GM23338 (cell line): ENCODE results near the gene WASF2. TPM values are rescaled to one million over a fixed set of nuclear protein-coding genes. Genes with fewer than 3 reads are reported as not detected.

Experiments
- ATAC-seq: fragments of 200-7000 bp; cut with Tn5 transposase; 3 replicates; pipeline ENCODE4 v1.9.1; 2020
- DNase-seq: peaks from one replicate; pipeline ENCODE4 v3.0.0-alpha.2; 2015; ENCODE audit warnings: low spot score
- H2AFZ ChIP-seq: fragments of 200-600 bp; sonication (generic); 2 replicates; pipeline ENCODE4 v1.8.0; 2016; ENCODE audit warnings: antibody characterized with exemption, mild to moderate bottlenecking, moderate library complexity
- H3F3A ChIP-seq: fragments of 200-600 bp; sonication (generic); replicated peaks from 2 replicates; pipeline ENCODE4 v1.8.0; 2017; ENCODE audit warnings: antibody characterized with exemption, mixed run types, low read depth
- H3K27ac ChIP-seq: fragments of 200-600 bp; sonication (generic); 2 replicates; pipeline ENCODE4 v1.6.1; 2016; ENCODE audit warnings: low read depth
- H3K27me3 ChIP-seq: fragments of 200-600 bp; sonication (generic); 2 replicates; pipeline ENCODE4 v1.8.0; 2016; ENCODE audit warnings: mild to moderate bottlenecking, mixed run types, moderate library complexity; ENCODE audit not compliant: insufficient read depth
- H3K36me3 ChIP-seq: fragments of 200-600 bp; sonication (generic); 2 replicates; pipeline ENCODE4 v1.8.0; 2016; ENCODE audit warnings: mild to moderate bottlenecking; ENCODE audit not compliant: insufficient read depth
- H3K4me1 ChIP-seq: fragments of 200-600 bp; sonication (generic); 2 replicates; pipeline ENCODE4 v1.8.0; 2016; ENCODE audit warnings: mild to moderate bottlenecking, moderate library complexity; ENCODE audit not compliant: insufficient read depth
- H3K4me2 ChIP-seq: fragments of 200-600 bp; sonication (generic); 2 replicates; pipeline ENCODE4 v1.7.1; 2017; ENCODE audit warnings: mixed run types
- H3K4me3 ChIP-seq: fragments of 200-600 bp; sonication (generic); 2 replicates; pipeline ENCODE4 v1.6.1; 2016; ENCODE audit warnings: mixed run types
- H3K79me2 ChIP-seq: fragments of 200-600 bp; sonication (generic); replicated peaks from 2 replicates; pipeline ENCODE4 v1.8.0; 2017; ENCODE audit warnings: mild to moderate bottlenecking; ENCODE audit not compliant: insufficient read depth
- H3K9me2 ChIP-seq: fragments of 200-600 bp; sonication (generic); 2 replicates; pipeline ENCODE4 v1.8.0; 2017; ENCODE audit not compliant: insufficient read depth
- H4K20me1 ChIP-seq: fragments of 200-600 bp; sonication (generic); replicated peaks from 2 replicates; pipeline ENCODE4 v1.8.0; 2017; ENCODE audit warnings: mild to moderate bottlenecking; ENCODE audit not compliant: insufficient read depth
- H3K27ac Mint-ChIP-seq: 2 replicates; pipeline ENCODE4 v1.8.0; 2020; ENCODE audit warnings: inconsistent platforms, mild to moderate bottlenecking, moderate library complexity, mixed read lengths
- H3K27me3 Mint-ChIP-seq: 3 replicates; pipeline ENCODE4 v1.8.0; 2022; ENCODE audit warnings: low read depth, mild to moderate bottlenecking, moderate library complexity, mixed read lengths, inconsistent platforms; ENCODE audit not compliant: insufficient read depth, poor library complexity
- H3K36me3 Mint-ChIP-seq: 3 replicates; pipeline ENCODE4 v1.8.0; 2021; ENCODE audit warnings: low read depth, mild to moderate bottlenecking, inconsistent platforms, moderate library complexity, mixed read lengths
- H3K4me1 Mint-ChIP-seq: 3 replicates; pipeline ENCODE4 v1.8.0; 2020; ENCODE audit warnings: mild to moderate bottlenecking, inconsistent platforms, mixed read lengths
- H3K4me3 Mint-ChIP-seq: 3 replicates; pipeline ENCODE4 v1.8.0; 2021; ENCODE audit warnings: moderate library complexity, mild to moderate bottlenecking, inconsistent platforms, mixed read lengths
- H3K9me3 Mint-ChIP-seq: 3 replicates; pipeline ENCODE4 v1.8.0; 2020; ENCODE audit warnings: moderate library complexity, mild to moderate bottlenecking, inconsistent platforms, mixed read lengths
- CREB1 ChIP-seq: fragments of 250-450 bp; sonication (Bioruptor Pico); IDR thresholded peaks from 2 replicates; pipeline ENCODE4 v1.5.0; 2020; ENCODE audit warnings: low read depth, mild to moderate bottlenecking, moderate library complexity
- CTCF ChIP-seq, 2 experiments: fragments of 200-600 bp in 1 of 2; sonication (generic) in 1 of 2; conservative IDR thresholded peaks; 2 replicates each; pipeline versions ENCODE4 v1.5.1 to v1.6.1; 2016 to 2017; ENCODE audit warnings: antibody characterized with exemption in 2 of 2, low read depth in 2 of 2, mild to moderate bottlenecking in 2 of 2, moderate library complexity in 1 of 2
- EZH2 ChIP-seq: fragments of 200-600 bp; sonication (generic); IDR thresholded peaks from one replicate; pipeline ENCODE4 v1.8.0; 2017; ENCODE audit warnings: antibody characterized with exemption, mild to moderate bottlenecking, low read depth; ENCODE audit not compliant: unreplicated experiment
- EZH2phosphoT487 ChIP-seq: fragments of 200-600 bp; sonication (generic); IDR thresholded peaks from one replicate; pipeline ENCODE4 v1.8.1; 2018; ENCODE audit warnings: antibody characterized with exemption; ENCODE audit not compliant: unreplicated experiment
- JUNB ChIP-seq: IDR thresholded peaks from one replicate; pipeline ENCODE4 v1.6.1; 2016; ENCODE audit warnings: antibody characterized with exemption; ENCODE audit not compliant: unreplicated experiment
- NANOG ChIP-seq: IDR thresholded peaks from 2 replicates; pipeline ENCODE4 v1.6.1; 2016; ENCODE audit warnings: antibody characterized with exemption, borderline replicate concordance
- POLR2AphosphoS5 ChIP-seq: IDR thresholded peaks from 2 replicates; pipeline ENCODE4 v1.6.1; 2016; ENCODE audit warnings: antibody characterized with exemption, low read depth
- REST ChIP-seq: IDR thresholded peaks from one replicate; pipeline ENCODE4 v1.6.1; 2018; ENCODE audit warnings: antibody characterized with exemption; ENCODE audit not compliant: unreplicated experiment
- STAT1 ChIP-seq: IDR thresholded peaks from one replicate; pipeline ENCODE4 v1.6.1; 2016; ENCODE audit warnings: antibody characterized with exemption; ENCODE audit not compliant: unreplicated experiment
- ZNF114 ChIP-seq: fragments of 250-450 bp; sonication (Bioruptor Pico); IDR thresholded peaks from 2 replicates; pipeline ENCODE4 v1.5.0; 2020; ENCODE audit warnings: mild to moderate bottlenecking, moderate library complexity
- ZNF331 ChIP-seq: fragments of 250-450 bp; sonication (Bioruptor Pico); IDR thresholded peaks from 2 replicates; pipeline ENCODE4 v1.5.0; 2020; ENCODE audit warnings: low read depth, mild to moderate bottlenecking, moderate library complexity
- polyA plus RNA-seq: library from polyadenylated mRNA; unstranded; fragments of >200 nt; fragmentation: Nextera tagmentation; extraction: Ambion mirVana; gene quantifications from 2 replicates; pipeline ENCODE4 v1.2.1, GENCODE V29; 2016
- total RNA-seq: library from RNA; depleted of rRNA; stranded (reverse); fragments of >200 nt; shearing (Covaris generic); gene quantifications from 2 replicates; pipeline ENCODE4 v1.2.3, GENCODE V29; 2014
- TF ChIP-seq, protein P1 (sequence below): fragments of 250-450 bp; sonication (Bioruptor Pico); IDR thresholded peaks from 2 replicates; pipeline ENCODE4 v1.5.0; 2020; ENCODE audit warnings: mild to moderate bottlenecking, moderate library complexity
- TF ChIP-seq, protein P2 (sequence below): IDR thresholded peaks from 2 replicates; pipeline ENCODE4 v1.6.1; 2016; ENCODE audit warnings: antibody characterized with exemption

The WASF2 gene
- total and polyA plus RNA-seq, 2 experiments from 2014 or later, result 40.9 to 95.6 TPM

GRCh38 chr1:27519331-27520258 is 29.6 kb upstream of the WASF2 start:
- Histone ChIP-seq H3K79me2 (no peaks in the 10 kb centered on the region), H3K9me2 (no peaks in the 10 kb centered on the region), H3K4me1 (peaks cover 25% of the 10 kb centered on the region), H3K4me3 (no peak overlapping the region), H3K27me3 (no peaks in the 10 kb centered on the region), H2AFZ (no peak overlapping the region), H3K27ac (no peak overlapping the region), H3K4me2 (peak overlapping the region; percentile 38; the same call in 1 of the 2 replicates), H3F3A (peaks cover 10% of the 10 kb centered on the region; the same call in 1 of the 2 replicates), H4K20me1 (no peaks in the 10 kb centered on the region), H3K36me3 (no peaks in the 10 kb centered on the region)
- Mint-ChIP-seq H3K4me3 (no peak overlapping the region; the same call in 2 of the 3 replicates), H3K27ac (no peak overlapping the region), H3K9me3 (no peaks in the 10 kb centered on the region), H3K27me3 (peaks cover 15% of the 10 kb centered on the region), H3K36me3 (no peaks in the 10 kb centered on the region), H3K4me1 (peaks cover 55% of the 10 kb centered on the region)
- DNase-seq (no peak), ATAC-seq (peak; percentile 27)
- TF ChIP-seq NANOG (no peak), CTCF (conservative IDR thresholded peaks at IDR 0.05; ENCODE audit: low read depth in 2 of 2) (no peak), REST (no peak), EZH2 (no peak), EZH2phosphoT487 (no peak), POLR2AphosphoS5 (no peak), CREB1 (CRISPR knock-in tag) (no peak), JUNB (no peak), STAT1 (no peak), ZNF114 (CRISPR knock-in tag) (no peak), ZNF331 (CRISPR knock-in tag) (no peak)
- TF ChIP-seq, protein P1, sequence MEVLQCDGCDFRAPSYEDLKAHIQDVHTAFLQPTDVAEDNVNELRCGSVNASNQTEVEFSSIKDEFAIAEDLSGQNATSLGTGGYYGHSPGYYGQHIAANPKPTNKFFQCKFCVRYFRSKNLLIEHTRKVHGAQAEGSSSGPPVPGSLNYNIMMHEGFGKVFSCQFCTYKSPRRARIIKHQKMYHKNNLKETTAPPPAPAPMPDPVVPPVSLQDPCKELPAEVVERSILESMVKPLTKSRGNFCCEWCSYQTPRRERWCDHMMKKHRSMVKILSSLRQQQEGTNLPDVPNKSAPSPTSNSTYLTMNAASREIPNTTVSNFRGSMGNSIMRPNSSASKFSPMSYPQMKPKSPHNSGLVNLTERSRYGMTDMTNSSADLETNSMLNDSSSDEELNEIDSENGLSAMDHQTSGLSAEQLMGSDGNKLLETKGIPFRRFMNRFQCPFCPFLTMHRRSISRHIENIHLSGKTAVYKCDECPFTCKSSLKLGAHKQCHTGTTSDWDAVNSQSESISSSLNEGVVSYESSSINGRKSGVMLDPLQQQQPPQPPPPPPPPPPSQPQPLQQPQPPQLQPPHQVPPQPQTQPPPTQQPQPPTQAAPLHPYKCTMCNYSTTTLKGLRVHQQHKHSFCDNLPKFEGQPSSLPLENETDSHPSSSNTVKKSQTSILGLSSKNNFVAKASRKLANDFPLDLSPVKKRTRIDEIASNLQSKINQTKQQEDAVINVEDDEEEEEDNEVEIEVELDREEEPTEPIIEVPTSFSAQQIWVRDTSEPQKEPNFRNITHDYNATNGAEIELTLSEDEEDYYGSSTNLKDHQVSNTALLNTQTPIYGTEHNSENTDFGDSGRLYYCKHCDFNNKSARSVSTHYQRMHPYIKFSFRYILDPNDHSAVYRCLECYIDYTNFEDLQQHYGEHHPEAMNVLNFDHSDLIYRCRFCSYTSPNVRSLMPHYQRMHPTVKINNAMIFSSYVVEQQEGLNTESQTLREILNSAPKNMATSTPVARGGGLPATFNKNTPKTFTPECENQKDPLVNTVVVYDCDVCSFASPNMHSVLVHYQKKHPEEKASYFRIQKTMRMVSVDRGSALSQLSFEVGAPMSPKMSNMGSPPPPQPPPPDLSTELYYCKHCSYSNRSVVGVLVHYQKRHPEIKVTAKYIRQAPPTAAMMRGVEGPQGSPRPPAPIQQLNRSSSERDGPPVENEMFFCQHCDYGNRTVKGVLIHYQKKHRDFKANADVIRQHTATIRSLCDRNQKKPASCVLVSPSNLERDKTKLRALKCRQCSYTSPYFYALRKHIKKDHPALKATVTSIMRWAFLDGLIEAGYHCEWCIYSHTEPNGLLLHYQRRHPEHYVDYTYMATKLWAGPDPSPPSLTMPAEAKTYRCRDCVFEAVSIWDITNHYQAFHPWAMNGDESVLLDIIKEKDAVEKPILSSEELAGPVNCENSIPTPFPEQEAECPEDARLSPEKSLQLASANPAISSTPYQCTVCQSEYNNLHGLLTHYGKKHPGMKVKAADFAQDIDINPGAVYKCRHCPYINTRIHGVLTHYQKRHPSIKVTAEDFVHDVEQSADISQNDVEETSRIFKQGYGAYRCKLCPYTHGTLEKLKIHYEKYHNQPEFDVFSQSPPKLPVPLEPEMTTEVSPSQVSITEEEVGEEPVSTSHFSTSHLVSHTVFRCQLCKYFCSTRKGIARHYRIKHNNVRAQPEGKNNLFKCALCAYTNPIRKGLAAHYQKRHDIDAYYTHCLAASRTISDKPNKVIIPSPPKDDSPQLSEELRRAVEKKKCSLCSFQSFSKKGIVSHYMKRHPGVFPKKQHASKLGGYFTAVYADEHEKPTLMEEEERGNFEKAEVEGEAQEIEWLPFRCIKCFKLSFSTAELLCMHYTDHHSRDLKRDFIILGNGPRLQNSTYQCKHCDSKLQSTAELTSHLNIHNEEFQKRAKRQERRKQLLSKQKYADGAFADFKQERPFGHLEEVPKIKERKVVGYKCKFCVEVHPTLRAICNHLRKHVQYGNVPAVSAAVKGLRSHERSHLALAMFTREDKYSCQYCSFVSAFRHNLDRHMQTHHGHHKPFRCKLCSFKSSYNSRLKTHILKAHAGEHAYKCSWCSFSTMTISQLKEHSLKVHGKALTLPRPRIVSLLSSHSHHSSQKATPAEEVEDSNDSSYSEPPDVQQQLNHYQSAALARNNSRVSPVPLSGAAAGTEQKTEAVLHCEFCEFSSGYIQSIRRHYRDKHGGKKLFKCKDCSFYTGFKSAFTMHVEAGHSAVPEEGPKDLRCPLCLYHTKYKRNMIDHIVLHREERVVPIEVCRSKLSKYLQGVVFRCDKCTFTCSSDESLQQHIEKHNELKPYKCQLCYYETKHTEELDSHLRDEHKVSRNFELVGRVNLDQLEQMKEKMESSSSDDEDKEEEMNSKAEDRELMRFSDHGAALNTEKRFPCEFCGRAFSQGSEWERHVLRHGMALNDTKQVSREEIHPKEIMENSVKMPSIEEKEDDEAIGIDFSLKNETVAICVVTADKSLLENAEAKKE (CRISPR knock-in tag), result no peak
- TF ChIP-seq, protein P2, sequence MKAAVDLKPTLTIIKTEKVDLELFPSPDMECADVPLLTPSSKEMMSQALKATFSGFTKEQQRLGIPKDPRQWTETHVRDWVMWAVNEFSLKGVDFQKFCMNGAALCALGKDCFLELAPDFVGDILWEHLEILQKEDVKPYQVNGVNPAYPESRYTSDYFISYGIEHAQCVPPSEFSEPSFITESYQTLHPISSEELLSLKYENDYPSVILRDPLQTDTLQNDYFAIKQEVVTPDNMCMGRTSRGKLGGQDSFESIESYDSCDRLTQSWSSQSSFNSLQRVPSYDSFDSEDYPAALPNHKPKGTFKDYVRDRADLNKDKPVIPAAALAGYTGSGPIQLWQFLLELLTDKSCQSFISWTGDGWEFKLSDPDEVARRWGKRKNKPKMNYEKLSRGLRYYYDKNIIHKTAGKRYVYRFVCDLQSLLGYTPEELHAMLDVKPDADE, result no peak
